OCI-LY1 (cell line): ENCODE measurements around the gene NRTN.

Source experiments
- H2AFZ ChIP-seq: fragments of 200-600 bp; sonication (generic), shearing (Covaris generic); 2 replicates; pipeline ENCODE4 v1.6.0; 2014; ENCODE audit warnings: antibody characterized with exemption, mild to moderate bottlenecking, low read length
- H3F3A ChIP-seq: fragments of 200-600 bp; sonication (generic), shearing (Covaris generic); 2 replicates; pipeline ENCODE4 v1.6.0; 2014; ENCODE audit warnings: mild to moderate bottlenecking, antibody characterized with exemption, low read length, moderate library complexity; ENCODE audit not compliant: insufficient read depth
- H3K27ac ChIP-seq: fragments of 200-600 bp; sonication (generic); 2 replicates; pipeline ENCODE4 v1.5.1; 2014; ENCODE audit warnings: low read length, mixed run types, mild to moderate bottlenecking, low read depth; ENCODE audit not compliant: poor library complexity, severe bottlenecking
- H3K27me3 ChIP-seq: fragments of 200-600 bp; sonication (generic); 2 replicates; pipeline ENCODE4 v1.6.0; 2014; ENCODE audit warnings: antibody characterized with exemption, mild to moderate bottlenecking, low read length, moderate library complexity; ENCODE audit not compliant: insufficient read depth
- H3K36me3 ChIP-seq: fragments of 200-600 bp; sonication (generic); 2 replicates; pipeline ENCODE4 v1.6.1; 2014; ENCODE audit warnings: mild to moderate bottlenecking, antibody characterized with exemption, low read length, moderate library complexity, mixed read lengths; ENCODE audit not compliant: insufficient read depth
- H3K4me1 ChIP-seq: fragments of 200-600 bp; sonication (generic); 2 replicates; pipeline ENCODE4 v1.5.1; 2014; ENCODE audit warnings: mild to moderate bottlenecking, low read length, moderate library complexity; ENCODE audit not compliant: insufficient read depth, severe bottlenecking
- H3K4me2 ChIP-seq: fragments of 200-600 bp; sonication (generic), shearing (Covaris generic); 2 replicates; pipeline ENCODE4 v1.6.1; 2014; ENCODE audit warnings: low read length
- H3K4me3 ChIP-seq: fragments of 200-600 bp; sonication (generic); 2 replicates; pipeline ENCODE4 v1.5.1; 2014; ENCODE audit warnings: low read length, low read depth, mild to moderate bottlenecking, mixed read lengths; ENCODE audit not compliant: poor library complexity, severe bottlenecking
- H3K79me2 ChIP-seq: fragments of 200-600 bp; shearing (Covaris generic); 2 replicates; pipeline ENCODE4 v1.6.1; 2016; ENCODE audit warnings: mixed run types, low read length, mixed read lengths; ENCODE audit not compliant: insufficient read depth
- H3K9ac ChIP-seq: fragments of 200-600 bp; sonication (generic), shearing (Covaris generic); 2 replicates; pipeline ENCODE4 v1.6.1; 2014; ENCODE audit warnings: mild to moderate bottlenecking, low read length, mixed read lengths
- H3K9me2 ChIP-seq: fragments of 200-600 bp; sonication (generic), shearing (Covaris generic); 2 replicates; pipeline ENCODE4 v1.6.1; 2014; ENCODE audit warnings: low read depth, mild to moderate bottlenecking, low read length, mixed read lengths
- H3K9me3 ChIP-seq: fragments of 200-600 bp; shearing (Covaris generic); 2 replicates; pipeline ENCODE4 v1.6.1; 2014; ENCODE audit warnings: low read length, mixed read lengths
- H4K20me1 ChIP-seq: fragments of 200-600 bp; sonication (generic), shearing (Covaris generic); 2 replicates; pipeline ENCODE4 v1.6.0; 2016; ENCODE audit warnings: mild to moderate bottlenecking, low read length; ENCODE audit not compliant: insufficient read depth
- CTCF ChIP-seq: fragments of 200-600 bp; sonication (generic), shearing (Covaris generic); IDR thresholded peaks from 2 replicates; pipeline ENCODE4 v1.5.1; 2017; ENCODE audit warnings: mild to moderate bottlenecking, antibody characterized with exemption, low read length, moderate library complexity, mixed read lengths
- EZH2 ChIP-seq: fragments of 200-600 bp; sonication (generic), shearing (Covaris generic); IDR thresholded peaks from 2 replicates; pipeline ENCODE4 v1.8.0; 2017; ENCODE audit warnings: borderline replicate concordance, mixed run types, mild to moderate bottlenecking, antibody characterized with exemption, low read length, moderate library complexity, mixed read lengths

Gene NRTN

GRCh38 chr19:5800361-5801270 is 4.3 kb upstream of the NRTN start:
- no peaks in the 10 kb centered on the region for H3K9me2 ChIP-seq
- no peak overlapping the region for H3K27ac ChIP-seq
- no peaks in the 10 kb centered on the region for H3K9me3 ChIP-seq
- H4K20me1 ChIP-seq, result no peaks in the 10 kb centered on the region
- no peaks in the 10 kb centered on the region for H3F3A ChIP-seq
- no peaks in the 10 kb centered on the region for H3K79me2 ChIP-seq
- H3K27me3 ChIP-seq, result no peaks in the 10 kb centered on the region; the same call in 1 of the 2 replicates
- no peak overlapping the region for H3K4me2 ChIP-seq
- H3K4me3 ChIP-seq, result no peak overlapping the region
- no peaks in the 10 kb centered on the region for H3K36me3 ChIP-seq
- no peak overlapping the region for H3K9ac ChIP-seq
- TF ChIP-seq CTCF, result no peak
- TF ChIP-seq EZH2, result no peak
- no peak overlapping the region for H2AFZ ChIP-seq
- H3K4me1 ChIP-seq, result peaks cover 17% of the 10 kb centered on the region

- H3K4me2 ChIP-seq, result no peak overlapping the region
- H3K4me1 ChIP-seq, result peaks cover 18% of the 10 kb centered on the region
- H3K4me3 ChIP-seq, result no peak overlapping the region
- H3K27me3 ChIP-seq, result no peaks in the 10 kb centered on the region; the same call in 1 of the 2 replicates
- no peak overlapping the region for H3K9ac ChIP-seq
- H3K27ac ChIP-seq, result no peak overlapping the region
- no peaks in the 10 kb centered on the region for H3K36me3 ChIP-seq
- TF ChIP-seq EZH2 (no peak), CTCF (no peak)
- H3F3A ChIP-seq, result no peaks in the 10 kb centered on the region
- no peaks in the 10 kb centered on the region for H3K79me2 ChIP-seq
- no peak overlapping the region for H2AFZ ChIP-seq
- H4K20me1 ChIP-seq, result no peaks in the 10 kb centered on the region
- no peaks in the 10 kb centered on the region for H3K9me2 ChIP-seq
- no peaks in the 10 kb centered on the region for H3K9me3 ChIP-seq
Observed at GRCh38 chr19:5801796-5802619, 2.9 kb upstream of the NRTN start.

- H3K4me3 ChIP-seq, result peak overlapping the region; percentile 42
- TF ChIP-seq CTCF (no peak), EZH2 (no peak)
Observed at GRCh38 chr19:5803441-5803751, 1.5 kb upstream of the NRTN start.

More at GRCh38 chr19:5803441-5803751, 1.5 kb upstream of the NRTN start:
- Histone ChIP-seq H2AFZ (no peak overlapping the region), H4K20me1 (no peaks in the 10 kb centered on the region), H3K9ac (peak overlapping the region; percentile 32; the same call in 1 of the 2 replicates), H3K9me2 (no peaks in the 10 kb centered on the region), H3K4me2 (peak overlapping the region; percentile 61), H3F3A (no peaks in the 10 kb centered on the region), H3K27ac (no peak overlapping the region), H3K79me2 (no peaks in the 10 kb centered on the region), H3K36me3 (no peaks in the 10 kb centered on the region), H3K4me1 (peaks cover 18% of the 10 kb centered on the region), H3K9me3 (no peaks in the 10 kb centered on the region), H3K27me3 (no peaks in the 10 kb centered on the region; the same call in 1 of the 2 replicates)
